Retinal pigment epithelial cell (primary cell): ENCODE measurements around the gene SSB.
"Not testable (repeated sequence)": the region's sequence is repeated elsewhere in the genome, so short reads cannot be mapped to it uniquely, and the experiment has no call there.

ENCODE experiments used
- DNase-seq: peaks from one replicate; pipeline ENCODE4 v3.0.0-alpha.2; 2010; ENCODE audit warnings: low read depth
- H3K4me3 ChIP-seq: 2 replicates; pipeline ENCODE4 v1.5.1; 2011; ENCODE audit warnings: mild to moderate bottlenecking, low read length, control low read depth, moderate library complexity
- TF ChIP-seq, protein P1 (sequence below): conservative IDR thresholded peaks from 2 replicates; pipeline ENCODE4 v1.5.1; 2011; ENCODE audit warnings: low read depth, low read length, control low read depth, inconsistent platforms

Gene SSB

DNA sequence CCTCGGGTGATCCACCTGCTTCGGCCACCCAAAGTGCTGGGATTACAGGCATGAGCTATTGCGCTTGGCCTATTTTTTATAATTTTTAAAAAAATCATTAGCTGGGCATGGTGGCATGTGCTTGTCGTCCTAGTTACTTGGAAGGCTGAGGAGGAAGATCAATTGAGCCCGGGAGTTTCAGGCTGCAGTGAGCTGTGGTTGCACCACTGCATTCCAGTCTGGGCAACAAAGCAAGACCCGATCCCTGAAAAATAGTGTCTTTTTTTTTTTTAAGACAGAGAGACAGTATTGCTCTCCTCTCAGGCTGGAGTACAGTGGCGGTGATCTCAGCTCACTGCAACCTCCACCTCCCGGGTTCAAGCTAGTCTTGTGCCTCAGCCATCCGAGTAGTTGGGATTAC is 4.8 kb downstream of the SSB start:
- TF ChIP-seq, protein P1, sequence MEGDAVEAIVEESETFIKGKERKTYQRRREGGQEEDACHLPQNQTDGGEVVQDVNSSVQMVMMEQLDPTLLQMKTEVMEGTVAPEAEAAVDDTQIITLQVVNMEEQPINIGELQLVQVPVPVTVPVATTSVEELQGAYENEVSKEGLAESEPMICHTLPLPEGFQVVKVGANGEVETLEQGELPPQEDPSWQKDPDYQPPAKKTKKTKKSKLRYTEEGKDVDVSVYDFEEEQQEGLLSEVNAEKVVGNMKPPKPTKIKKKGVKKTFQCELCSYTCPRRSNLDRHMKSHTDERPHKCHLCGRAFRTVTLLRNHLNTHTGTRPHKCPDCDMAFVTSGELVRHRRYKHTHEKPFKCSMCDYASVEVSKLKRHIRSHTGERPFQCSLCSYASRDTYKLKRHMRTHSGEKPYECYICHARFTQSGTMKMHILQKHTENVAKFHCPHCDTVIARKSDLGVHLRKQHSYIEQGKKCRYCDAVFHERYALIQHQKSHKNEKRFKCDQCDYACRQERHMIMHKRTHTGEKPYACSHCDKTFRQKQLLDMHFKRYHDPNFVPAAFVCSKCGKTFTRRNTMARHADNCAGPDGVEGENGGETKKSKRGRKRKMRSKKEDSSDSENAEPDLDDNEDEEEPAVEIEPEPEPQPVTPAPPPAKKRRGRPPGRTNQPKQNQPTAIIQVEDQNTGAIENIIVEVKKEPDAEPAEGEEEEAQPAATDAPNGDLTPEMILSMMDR, result no peak
- H3K4me3 ChIP-seq, result no peak overlapping the region
- DNase-seq, result no peak

DNA sequence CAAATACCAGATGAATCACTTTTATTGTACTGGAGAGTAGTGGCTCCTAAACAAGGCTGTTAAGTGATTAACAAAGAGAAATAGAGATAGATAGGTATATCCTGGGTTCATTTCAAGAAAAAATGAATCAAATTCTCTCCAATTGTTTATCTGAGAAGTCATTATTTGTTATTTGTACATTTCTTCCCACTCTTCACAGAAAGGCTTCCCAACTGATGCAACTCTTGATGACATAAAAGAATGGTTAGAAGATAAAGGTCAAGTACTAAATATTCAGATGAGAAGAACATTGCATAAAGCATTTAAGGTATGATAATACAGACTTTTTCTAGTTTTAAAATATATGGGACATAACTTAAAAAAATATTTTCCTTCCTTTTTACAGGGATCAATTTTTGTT is 7.9 kb downstream of the SSB start:
- TF ChIP-seq, protein P1, result no peak
- no peak for DNase-seq
- no peak overlapping the region for H3K4me3 ChIP-seq

DNA sequence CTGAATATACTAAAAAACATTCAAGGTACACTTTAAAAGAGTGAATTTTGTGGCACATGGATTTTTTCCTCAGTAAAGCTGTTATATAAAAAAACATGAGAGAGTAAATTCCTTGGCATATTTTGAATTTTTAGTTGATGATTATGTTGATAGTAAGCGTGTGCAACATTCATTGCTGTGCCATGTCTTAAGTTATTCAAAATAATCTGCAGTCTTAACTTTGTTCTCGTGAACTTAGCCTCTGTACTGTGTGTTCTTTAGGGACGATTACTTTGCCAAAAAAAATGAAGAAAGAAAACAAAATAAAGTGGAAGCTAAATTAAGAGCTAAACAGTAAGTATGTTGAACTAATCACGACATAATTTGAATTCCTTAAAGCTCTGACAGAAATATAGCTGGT is 9.6 kb downstream of the SSB start:
- no peak overlapping the region for H3K4me3 ChIP-seq

DNA sequence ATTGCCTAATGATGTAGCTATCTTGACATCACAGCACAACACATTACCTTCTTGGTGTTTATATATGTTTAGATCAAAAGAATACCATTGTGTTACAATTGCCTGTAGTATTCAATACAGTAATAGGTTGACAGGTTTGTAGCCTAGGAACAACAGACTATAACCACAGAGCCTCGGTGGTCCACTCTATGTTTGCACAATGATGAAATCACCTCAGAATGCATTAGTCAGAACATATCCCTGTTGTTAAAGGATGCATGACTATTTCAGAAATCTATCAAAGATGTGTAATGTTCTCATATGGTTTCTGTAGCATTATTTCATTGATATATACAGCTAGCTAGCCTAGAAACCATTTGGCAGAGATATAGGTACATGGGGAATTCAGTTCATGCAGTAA is 17.2 kb downstream of the SSB start:
- H3K4me3 ChIP-seq, result no peak overlapping the region
- DNase-seq, result no peak
- TF ChIP-seq, protein P1, result no peak

More for the DNA sequence above, 9.6 kb downstream of the SSB start:
- DNase-seq, result no peak
- TF ChIP-seq, protein P1, result no peak

DNA sequence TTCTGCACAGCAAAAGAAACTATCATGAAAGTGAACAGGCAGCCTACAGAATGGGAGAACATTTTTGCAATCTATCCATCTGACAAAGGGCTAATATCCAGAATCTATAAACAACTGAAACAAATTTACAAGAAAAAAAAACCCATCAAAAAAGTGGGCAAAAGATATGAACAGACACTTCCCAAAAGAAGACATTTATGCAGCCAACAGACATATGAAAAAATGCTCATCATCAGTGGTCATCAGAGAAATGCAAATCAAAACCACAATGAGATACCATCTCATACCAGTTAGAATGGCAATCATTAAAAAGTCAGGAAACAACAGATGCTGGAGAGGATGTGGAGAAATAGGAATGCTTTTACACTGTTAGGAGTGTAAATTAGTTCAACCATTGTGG is 18.3 kb downstream of the SSB start:
- DNase-seq, H3K4me3 ChIP-seq: not testable (repeated sequence)

DNA sequence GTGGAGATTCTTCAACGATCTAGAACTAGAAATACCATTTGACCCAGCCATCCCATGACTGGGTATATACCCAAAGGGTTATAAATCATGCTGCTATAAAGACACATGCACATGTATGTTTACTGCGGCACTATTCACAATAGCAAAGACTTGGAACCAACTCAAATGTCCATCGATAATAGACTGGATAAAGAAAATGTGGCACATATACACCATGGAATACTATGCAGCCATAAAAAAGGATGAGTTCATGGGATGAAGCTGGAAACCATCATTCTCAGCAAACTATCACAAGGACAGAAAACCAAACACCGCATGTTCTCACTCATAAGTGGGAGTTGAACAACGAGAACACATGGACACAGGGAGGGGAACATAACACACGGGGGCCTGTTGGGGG is 18.7 kb downstream of the SSB start:
- not testable (repeated sequence) for H3K4me3 ChIP-seq

DNA sequence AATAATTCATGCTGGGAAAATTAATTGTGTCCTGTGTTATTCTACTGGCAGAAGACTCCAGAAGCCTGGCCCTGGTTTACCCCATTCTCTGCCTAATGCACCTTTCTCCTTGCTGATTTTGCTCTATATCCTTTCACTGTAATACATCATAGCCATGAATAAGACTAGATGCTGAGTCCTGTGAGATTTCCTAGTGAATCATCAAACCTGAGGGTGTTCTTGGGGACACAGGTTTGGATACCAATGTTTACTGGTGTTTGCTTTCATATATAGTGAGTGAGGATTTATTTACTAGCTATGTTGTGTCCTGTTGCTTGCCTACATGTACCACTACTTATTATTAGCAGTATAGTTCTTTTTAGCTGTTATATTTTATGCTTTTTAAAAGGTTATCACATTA is 19.6 kb downstream of the SSB start:
- no peak for DNase-seq
- no peak overlapping the region for H3K4me3 ChIP-seq
- TF ChIP-seq, protein P1, result no peak

More for the DNA sequence above, 18.7 kb downstream of the SSB start:
- DNase-seq, result not testable (repeated sequence)

DNA sequence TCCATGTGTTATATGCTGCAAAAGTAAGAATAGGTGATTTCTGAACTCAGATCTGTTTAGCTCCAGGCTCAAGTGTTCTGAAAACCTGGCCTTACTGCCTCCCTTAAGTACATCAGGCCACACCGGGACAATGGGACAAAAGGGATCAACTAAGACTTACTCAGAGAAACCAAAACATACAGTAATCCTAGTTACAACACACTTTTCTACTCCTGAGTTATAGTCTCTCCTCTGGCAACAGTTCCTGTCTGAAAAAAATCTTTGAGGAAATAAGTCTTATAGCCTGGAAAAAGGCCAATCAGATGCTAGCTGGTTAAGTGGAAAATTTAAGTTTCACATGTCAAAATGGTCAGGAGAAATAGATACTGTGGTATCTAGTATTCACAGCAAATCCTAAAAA is 20.4 kb downstream of the SSB start:
- TF ChIP-seq, protein P1, result no peak
- H3K4me3 ChIP-seq, result no peak overlapping the region
- no peak for DNase-seq

DNA sequence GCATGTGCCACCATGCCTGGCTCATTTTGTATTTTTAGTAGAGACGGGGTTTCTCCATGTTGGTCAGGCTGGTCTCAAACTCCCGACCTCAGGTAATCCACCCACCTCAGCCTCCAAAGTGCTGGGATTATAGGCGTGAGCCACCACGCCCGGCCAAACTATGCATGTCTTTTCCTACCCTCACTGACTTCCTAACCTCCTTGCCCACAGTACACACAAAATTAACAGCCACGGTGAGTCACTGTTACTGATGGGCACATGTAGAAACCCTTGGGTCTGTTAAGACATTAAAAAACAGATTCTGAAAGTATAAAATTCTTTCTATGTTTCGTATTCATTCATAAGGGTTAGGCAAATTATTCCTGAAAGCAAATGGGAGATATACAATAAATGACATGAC is 21.4 kb downstream of the SSB start:
- not testable (repeated sequence) for H3K4me3 ChIP-seq, DNase-seq
